Central memory CD4-positive, alpha-beta T cell (primary cell): ENCODE measurements around the gene CYP39A1.

Experiments
- DNase-seq: peaks from one replicate; pipeline ENCODE4 v3.0.0; 2022

Gene CYP39A1

GRCh38 chr6:46586906-46587305 lies 65.7 kb downstream of the CYP39A1 start:
- DNase-seq = no peak

GRCh38 chr6:46584586-46584985 lies 68.0 kb downstream of the CYP39A1 start:
- no peak for DNase-seq

- DNase-seq = no peak
Measured at GRCh38 chr6:46583721-46584120, 68.9 kb downstream of the CYP39A1 start.

DNA sequence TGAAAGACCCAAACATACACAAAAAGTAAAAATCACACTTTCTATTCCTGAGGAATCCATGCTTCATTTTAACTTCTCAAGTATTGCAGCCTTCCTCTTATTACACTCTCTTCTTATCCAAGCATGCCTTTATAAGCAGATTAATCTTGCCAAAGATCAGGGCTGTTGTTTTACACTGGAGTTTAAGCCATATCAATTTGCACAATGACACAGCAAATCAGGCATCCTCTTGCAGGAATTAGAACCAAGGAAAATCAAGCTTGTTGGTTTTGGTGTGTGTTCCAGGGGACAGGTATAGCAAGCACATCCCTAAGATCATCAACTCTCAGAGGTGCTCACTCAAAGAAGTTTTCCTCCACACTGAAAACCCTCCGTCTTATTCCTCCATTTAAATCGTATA lies 69.5 kb downstream of the CYP39A1 start:
- no peak for DNase-seq

DNA sequence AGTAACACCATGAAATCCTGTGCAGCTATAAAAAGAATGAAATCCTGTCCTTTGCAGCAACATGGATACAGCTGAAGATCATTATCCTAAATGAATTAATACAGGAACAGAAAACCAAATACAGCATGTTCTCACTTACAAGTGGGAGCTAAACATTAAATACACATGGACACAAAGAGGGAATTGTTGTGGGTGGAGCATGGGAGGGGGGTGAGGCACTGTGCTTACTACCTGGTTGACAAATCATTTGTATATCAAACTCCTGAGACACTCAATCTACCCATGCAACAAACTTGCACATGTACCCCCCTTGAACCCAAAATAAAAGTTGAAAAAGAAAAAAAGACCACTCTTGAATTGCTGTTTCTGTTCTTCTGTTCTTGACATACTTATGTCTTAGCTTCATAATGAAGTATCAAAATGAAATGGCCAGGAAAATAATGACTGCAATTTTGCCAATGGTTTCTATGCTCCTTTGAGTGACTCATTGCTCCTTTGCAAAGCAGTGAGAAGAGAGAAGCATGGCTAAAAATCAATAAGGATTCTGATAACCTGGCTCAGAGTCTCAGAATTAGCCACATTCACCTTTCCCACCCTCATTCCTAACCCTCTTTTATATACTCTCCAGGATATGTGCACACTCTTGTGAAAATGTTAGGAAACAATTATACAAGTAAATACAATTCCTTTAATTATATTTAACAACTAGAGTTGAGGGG lies 71.0 kb downstream of the CYP39A1 start:
- DNase-seq = no peak

DNA sequence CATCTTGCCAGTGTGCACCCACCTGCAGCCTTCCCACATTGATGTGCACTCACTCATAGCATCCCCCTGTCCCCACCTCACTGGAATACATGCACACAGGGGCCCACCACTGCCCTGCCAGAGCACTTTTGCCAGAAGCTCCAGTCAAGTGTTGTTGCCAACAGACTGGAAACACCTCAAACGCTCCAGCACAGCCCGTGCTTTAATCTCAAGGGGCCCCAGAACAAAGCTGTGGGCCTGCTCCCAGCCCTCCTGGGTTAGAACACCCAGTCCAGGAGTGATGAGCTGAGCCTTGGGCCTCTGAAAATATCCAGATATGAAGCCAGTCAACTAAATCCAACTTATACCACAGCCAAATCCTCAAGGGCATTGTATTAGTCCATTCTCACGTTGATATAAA lies 77.1 kb downstream of the CYP39A1 start:
- DNase-seq = no peak

GRCh38 chr6:46573140-46573539 lies 79.5 kb downstream of the CYP39A1 start:
- DNase-seq = no peak

DNA sequence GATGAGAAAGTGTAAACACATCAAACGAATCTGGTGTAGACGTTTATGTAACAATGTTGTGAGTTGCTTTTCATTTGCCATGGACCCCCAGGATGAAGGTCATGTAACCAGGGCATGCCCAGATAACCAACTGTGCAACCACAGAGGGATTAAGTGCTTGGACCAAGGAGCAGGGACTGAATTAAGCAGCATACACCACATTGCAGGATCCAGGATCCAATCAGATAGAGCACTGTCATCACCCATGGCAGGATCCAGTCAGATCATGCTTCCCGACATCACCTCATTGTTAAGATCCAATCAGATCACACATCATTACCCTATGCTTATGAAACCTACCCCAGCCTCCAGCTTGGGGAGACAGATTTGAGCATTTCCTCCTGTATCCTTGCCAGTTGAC lies 87.1 kb downstream of the CYP39A1 start:
- DNase-seq = no peak

- no peak for DNase-seq
Measured at GRCh38 chr6:46563924-46564323, 88.7 kb downstream of the CYP39A1 start.

DNA sequence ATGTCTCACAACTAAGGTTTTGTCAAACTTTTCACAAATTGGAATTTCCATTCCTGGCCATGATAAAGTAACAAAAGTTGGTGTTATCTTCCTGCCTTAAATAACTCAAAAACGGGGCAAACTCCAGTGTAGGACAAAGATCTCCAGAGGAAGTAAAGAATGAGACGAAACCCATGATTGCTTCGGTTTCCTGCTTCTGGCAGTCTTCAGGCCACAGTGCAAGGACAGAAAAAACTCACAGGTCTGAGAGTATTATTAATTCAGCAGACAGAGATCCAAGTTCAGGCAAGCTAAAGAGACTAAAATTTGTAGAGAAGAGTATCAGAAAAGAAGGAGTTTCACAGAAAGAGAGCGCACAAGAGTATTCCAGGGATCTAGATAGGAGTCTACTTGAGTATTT lies 96.6 kb downstream of the CYP39A1 start:
- DNase-seq = no peak

DNA sequence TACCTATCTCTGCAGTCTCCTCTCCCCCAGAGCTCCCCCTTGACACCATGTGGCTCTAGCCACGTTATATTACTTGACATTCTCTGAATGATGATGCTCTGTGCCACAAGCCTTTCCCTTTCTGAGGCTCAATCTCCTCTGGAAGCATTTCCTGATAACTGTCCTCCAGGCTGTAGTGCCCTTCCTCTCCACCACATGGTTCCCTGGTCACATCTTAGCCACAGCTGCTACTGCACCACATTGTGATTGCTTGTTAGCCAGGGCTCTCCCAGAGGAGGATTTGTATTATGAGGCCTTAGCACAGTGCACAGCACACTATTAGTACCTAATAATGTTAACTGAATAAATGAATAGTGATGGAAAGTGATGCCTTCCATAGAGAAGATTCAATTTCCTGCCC lies 97.5 kb downstream of the CYP39A1 start:
- DNase-seq = no peak

- no peak for DNase-seq
Measured at GRCh38 chr6:46549155-46549554, 103.5 kb downstream of the CYP39A1 start.

- DNase-seq = no peak
Measured at GRCh38 chr6:46541556-46541955, 111.1 kb downstream of the CYP39A1 start.

DNA sequence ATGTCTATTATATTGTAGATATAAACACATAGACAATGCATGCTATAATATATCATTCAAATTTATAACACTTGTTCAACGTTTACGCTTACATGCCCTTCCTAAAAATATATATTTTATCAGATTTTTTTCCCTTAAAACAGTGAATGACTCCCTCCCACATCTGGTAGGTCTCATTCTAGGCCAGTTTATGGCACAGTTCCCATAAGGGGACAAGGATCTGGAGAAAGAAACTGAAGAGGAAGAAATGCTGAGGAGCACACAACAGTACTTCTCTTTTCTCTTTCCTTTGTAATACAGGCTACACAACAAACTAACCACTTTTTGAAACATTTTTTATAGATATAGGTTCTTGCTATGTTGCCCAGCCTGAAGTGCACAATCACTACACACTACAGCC lies 112.8 kb downstream of the CYP39A1 start:
- no peak for DNase-seq

DNA sequence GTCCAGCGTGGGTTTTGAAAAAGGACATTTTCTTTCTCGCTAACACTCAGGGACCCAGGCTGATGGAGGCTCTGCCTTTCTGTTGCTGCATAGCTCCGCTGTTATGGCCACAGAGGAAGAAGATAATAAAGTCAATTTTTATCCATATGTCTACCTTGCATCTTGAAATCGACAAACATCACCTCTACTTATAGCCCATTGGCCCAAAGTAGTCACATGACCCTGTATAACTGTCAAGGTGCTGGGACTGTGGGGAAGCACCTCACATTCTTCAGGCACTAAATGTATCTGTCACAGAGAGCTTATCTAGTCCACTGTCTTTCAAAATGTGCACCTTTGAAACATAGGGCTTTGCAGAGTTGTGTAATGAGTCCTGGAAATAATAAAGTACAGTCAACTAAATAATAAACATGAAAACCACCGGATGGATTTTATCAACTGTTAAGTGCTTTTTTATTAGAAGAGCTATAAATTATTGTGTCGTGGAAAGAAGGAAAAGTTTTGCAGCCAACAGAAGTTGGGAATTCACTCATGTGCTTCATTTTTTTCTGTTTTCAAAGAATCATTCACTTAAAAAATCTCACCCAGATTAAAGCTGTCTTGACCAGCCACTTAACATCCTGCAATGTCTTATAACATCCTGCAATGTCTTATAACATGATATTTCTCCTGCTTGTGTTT lies 113.7 kb downstream of the CYP39A1 start:
- no peak for DNase-seq

DNA sequence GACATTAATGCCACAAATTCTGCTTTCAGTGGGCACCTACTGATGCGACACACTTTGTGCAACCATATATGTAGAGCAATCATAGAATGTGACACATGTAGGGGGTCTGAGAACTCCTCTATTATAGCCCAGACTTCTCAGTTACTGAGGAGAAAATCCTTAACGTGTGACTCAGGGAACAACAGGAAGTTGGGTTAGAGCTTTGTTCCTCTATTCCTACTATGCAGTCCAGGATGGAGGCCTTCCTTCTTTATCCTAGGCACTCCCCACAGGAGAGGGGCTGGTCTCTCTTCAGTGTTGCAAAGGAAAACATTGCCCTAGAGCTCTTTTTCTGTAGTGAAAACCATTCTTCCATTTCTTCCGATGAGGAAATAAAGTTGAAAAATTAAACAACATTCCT lies 121.7 kb downstream of the CYP39A1 start:
- no peak for DNase-seq

GRCh38 chr6:46528961-46529750 lies 123.5 kb downstream of the CYP39A1 start:
- no peak for DNase-seq

GRCh38 chr6:46526607-46527006 lies 126.0 kb downstream of the CYP39A1 start:
- no peak for DNase-seq

GRCh38 chr6:46525583-46525982 lies 127.0 kb downstream of the CYP39A1 start:
- DNase-seq = no peak

GRCh38 chr6:46521464-46521971 lies 131.1 kb downstream of the CYP39A1 start:
- DNase-seq = no peak

- no peak for DNase-seq
Measured at GRCh38 chr6:46517202-46517601, 135.4 kb downstream of the CYP39A1 start.

GRCh38 chr6:46513533-46513932 lies 139.1 kb downstream of the CYP39A1 start:
- no peak for DNase-seq

DNA sequence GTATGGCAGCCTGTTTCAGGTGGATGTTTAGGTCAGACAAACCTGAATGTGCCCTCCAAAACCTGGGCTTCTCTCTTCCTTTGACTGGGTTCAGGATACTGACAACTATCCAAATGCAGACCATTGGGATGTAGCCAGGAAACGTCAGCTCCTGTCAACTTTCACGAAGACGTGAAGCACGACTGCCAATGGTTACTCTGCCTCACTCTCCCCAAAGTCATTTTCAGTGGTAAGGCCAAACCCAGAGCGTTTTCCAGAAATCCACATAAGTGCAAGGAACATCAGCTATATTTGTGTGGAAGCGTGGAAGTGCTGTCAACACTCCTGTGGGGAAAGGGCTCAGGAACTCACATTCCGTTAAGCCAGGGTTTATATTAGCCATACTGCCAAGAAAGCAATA lies 141.3 kb downstream of the CYP39A1 start:
- DNase-seq = no peak

- no peak for DNase-seq
Measured at GRCh38 chr6:46510651-46511050, 142.0 kb downstream of the CYP39A1 start.
